NT2/D1 (cell line): ENCODE measurements around the gene PNKD.

Experiments used
- SUZ12 ChIP-seq: IDR thresholded peaks from 2 replicates; pipeline ENCODE4 v1.6.1; 2011; ENCODE audit not compliant: insufficient read length, insufficient read depth; ENCODE audit errors: extremely low read depth
- YY1 ChIP-seq: IDR thresholded peaks from 2 replicates; pipeline ENCODE4 v1.6.1; 2011; ENCODE audit not compliant: insufficient read length, insufficient read depth

DNA sequence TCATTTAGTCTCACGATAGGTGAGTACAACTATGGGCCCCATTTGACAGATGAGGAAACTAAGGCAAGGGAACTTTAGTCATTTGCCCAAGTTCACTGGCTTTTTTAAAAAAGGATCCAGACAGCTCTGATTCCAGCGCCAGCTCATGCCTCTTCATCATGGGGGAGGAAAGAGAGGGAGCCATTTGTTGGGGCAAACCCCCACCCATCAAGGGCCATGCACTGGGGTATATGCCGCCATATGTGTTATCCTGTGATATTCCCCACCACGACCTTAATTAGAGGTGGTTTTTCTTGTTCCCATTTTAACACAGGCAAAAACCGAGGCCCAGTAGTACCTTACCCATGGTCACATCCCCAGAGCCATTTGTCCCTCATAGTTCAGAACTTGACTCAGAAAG is 10.2 kb upstream of the PNKD start:
- TF ChIP-seq SUZ12 = no peak
- no peak for TF ChIP-seq YY1
